GM10248 (cell line): ENCODE data around the gene COL8A1.
"Not testable (repeated sequence)": the region's sequence is repeated elsewhere in the genome, so short reads cannot be mapped to it uniquely, and the experiment has no call there.

Source experiments
- CTCF ChIA-PET: fragments of 300-600 bp; sonication (Branson Sonifier 250); formaldehyde crosslinking; extraction: SDS; loops from one replicate; lab custom pipeline; 2021; ENCODE audit warnings: antibody characterized with exemption; lab: Yijun Ruan, JAX
- POLR2A ChIA-PET: fragments of 350-650 bp; sonication (Branson Sonifier 250); formaldehyde crosslinking; extraction: SDS; loops from one replicate; lab custom pipeline; 2020; ENCODE audit warnings: antibody characterized with exemption; lab: Yijun Ruan, JAX
- DNase-seq: peaks from one replicate; pipeline ENCODE4 v3.0.0; 2012; ENCODE audit errors: extremely low spot score
- TF ChIP-seq, protein P1 (sequence below): IDR thresholded peaks from 2 replicates; pipeline ENCODE4 v1.5.1; 2012; ENCODE audit warnings: mild to moderate bottlenecking, low read depth; ENCODE audit errors: extremely low read depth, missing control alignments, control extremely low read depth

Gene COL8A1

DNA sequence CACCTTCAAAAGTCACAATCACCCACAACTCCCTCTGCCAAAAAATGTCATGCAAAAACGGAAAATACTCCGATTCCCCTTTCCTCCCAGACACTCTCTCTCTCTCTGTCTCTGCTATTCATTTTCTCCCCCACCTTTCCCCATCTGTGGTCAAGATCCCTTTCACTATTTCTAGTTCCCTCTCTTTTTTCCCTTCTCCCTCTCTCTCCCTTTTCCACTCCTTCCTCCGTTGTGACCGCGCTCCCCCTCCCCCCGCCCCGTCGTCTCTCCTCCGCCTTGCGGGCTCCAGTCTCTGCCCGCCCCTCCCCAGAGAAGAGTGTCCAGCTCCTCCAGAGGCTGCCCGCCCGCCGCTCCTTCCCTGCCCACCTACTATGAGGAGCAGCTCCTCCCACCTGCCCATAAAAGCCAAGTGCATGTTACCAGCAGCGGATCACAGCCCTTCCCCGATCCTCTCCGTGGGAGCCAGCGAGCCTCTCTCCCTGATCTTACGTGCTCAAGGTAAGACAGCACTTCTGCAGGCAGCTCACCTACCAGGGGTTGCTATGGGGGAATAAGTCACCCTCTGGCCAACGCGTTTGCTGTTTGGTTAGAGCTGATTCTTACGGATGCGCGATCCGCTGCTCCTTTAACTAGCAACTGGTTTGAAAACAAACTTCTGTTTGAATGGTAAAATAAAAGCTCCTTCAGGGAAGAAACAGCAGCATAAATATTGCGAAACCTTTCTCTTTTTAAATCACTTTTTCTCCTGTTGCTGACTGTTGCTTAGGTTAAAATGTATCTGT, at the start of gene COL8A1:
Gene COL8A1 (plus strand): TSS at position 428 of the 782 bp plus-strand sequence. CDS start 152,089 bp downstream, outside the sequence.
- POLR2A ChIA-PET, result no interaction called here
- TF ChIP-seq, protein P1, sequence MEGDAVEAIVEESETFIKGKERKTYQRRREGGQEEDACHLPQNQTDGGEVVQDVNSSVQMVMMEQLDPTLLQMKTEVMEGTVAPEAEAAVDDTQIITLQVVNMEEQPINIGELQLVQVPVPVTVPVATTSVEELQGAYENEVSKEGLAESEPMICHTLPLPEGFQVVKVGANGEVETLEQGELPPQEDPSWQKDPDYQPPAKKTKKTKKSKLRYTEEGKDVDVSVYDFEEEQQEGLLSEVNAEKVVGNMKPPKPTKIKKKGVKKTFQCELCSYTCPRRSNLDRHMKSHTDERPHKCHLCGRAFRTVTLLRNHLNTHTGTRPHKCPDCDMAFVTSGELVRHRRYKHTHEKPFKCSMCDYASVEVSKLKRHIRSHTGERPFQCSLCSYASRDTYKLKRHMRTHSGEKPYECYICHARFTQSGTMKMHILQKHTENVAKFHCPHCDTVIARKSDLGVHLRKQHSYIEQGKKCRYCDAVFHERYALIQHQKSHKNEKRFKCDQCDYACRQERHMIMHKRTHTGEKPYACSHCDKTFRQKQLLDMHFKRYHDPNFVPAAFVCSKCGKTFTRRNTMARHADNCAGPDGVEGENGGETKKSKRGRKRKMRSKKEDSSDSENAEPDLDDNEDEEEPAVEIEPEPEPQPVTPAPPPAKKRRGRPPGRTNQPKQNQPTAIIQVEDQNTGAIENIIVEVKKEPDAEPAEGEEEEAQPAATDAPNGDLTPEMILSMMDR, result no peak
- no peak for DNase-seq
- CTCF ChIA-PET, result interaction anchor here (0.8 to 1.3 kb wide), 4 partner anchors 9 to 18 kb away, joined by 3 to 5 read pairs (median 3); no protein-coding TSS in a partner anchor

DNA sequence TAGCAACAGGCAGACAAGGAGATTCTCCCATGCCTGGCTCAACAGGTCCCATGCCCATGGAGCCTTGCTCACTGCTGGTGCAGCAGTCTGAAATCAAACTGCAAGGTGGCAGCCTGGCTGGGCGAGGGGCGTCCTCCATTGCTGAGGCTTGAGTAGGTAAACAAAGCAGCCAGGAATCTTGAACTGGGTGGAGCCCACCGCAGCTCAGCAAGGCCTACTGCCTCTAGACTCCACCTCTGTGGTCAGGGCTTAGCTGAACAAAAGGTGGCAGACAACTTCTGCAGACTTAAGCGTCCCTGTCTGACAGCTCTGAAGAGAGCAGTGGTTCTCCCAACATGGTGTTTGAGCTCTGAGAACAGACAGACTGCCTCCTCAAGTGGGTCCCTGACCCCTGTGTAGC, 49.2 kb upstream of the COL8A1 start:
- DNase-seq, CTCF ChIA-PET, POLR2A ChIA-PET: not testable (repeated sequence)

DNA sequence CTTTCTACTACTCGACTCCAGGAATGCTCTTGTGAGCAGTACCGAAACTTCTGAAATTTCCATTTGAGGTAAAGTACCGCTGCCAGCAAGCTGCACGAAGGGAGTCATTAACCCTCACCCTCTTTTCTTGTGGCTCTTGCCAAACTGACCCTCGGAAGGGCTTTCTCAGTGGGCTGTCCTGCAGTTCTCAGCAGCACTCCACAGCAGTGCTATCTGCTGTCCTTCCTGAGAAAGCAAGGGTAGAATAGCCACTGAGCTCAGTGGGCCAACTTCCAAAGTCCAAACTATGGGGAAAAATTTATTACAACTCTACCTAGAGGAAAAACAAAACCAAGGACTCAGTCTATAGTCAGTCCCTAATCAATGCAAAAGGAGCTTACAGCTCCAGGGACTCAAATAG, 38.5 kb upstream of the COL8A1 start:
- CTCF ChIA-PET, result interaction anchor here (1.6 kb wide), 1 partner anchor 14 kb away, joined by 4 read pairs; no protein-coding TSS in a partner anchor

GRCh38 chr3:99601515-99601914, 36.9 kb upstream of the COL8A1 start:
- POLR2A ChIA-PET, result no interaction called here
- CTCF ChIA-PET, result interaction anchor here (1.5 kb wide), 1 partner anchor 9 kb away, joined by 3 read pairs; no protein-coding TSS in a partner anchor
- DNase-seq, result no peak
- TF ChIP-seq, protein P1, result no peak

More for the DNA sequence above, 38.5 kb upstream of the COL8A1 start:
- POLR2A ChIA-PET, result no interaction called here
- DNase-seq, result no peak
- TF ChIP-seq, protein P1, result no peak

GRCh38 chr3:99602183-99602582, 36.2 kb upstream of the COL8A1 start:
- DNase-seq, result no peak
- ChIA-PET POLR2A (no interaction called here), CTCF (interaction anchor here (1.1 to 1.5 kb wide), 2 partner anchors 9 to 21 kb away, joined by 3 read pairs; no protein-coding TSS in a partner anchor)
- TF ChIP-seq, protein P1, result no peak

DNA sequence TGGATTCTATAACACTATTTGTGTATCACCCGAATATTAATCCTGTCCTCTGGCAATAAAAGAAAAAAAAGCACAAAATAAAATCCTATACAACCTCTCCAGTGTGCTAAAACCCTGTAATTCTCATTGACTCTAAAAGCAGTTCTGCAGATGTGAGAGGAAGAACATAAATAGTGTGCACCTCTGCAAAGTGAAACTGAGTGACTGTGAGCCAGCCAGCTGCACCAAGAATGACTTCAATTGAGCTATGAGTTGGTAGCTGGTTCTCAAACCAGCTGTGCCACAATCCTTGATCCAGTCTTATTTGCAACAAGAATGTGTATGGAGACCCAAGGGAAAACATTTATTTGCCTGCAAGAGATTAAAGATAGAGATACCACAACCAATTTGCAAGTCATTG, 31.2 kb upstream of the COL8A1 start:
- ChIA-PET CTCF (no interaction called here), POLR2A (no interaction called here)
- DNase-seq, result no peak
- TF ChIP-seq, protein P1, result no peak

DNA sequence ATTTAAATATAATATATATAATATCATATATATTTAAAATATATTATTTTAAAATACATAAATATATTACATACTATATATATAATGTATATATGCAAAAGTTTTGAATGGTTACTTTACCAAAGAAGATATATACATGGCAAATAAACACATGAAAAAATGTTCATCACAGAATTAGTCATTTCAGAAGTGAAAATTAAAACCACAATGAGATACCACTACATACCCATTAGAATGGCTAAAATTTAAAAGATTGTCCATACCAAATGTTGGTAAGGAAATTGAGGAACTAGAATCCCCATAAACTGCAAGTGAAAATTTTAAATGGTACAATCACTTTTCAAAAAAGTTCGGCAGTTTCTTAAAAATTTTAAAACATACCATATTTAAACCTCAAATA, 23.6 kb upstream of the COL8A1 start:
- ChIA-PET CTCF (no interaction called here), POLR2A (no interaction called here)
- DNase-seq, result no peak
- TF ChIP-seq, protein P1, result no peak
